ENCODE results near the gene TMEM59L. TPM values are rescaled to one million over a fixed set of nuclear protein-coding genes. Genes with fewer than 3 reads are reported as not detected.

The TMEM59L gene
- total RNA-seq, 2 experiments from 2014 or later = 0.24 to 0.40 TPM

- CTCF ChIA-PET = interaction anchor here (1.0 to 2.0 kb wide), 3 partner anchors 18 to 232 kb away, joined by 3 to 9 read pairs (median 4); no protein-coding TSS in a partner anchor
- POLR2A ChIA-PET = no interaction called here
- Mint-ChIP-seq H3K4me3 (peak overlapping the region; percentile 48), H3K4me1 (ENCODE audit: low read depth) (peaks cover 26% of the 10 kb centered on the region), H3K27ac (no peak overlapping the region), H3K36me3 (no peaks in the 10 kb centered on the region), H3K9me3 (no peaks in the 10 kb centered on the region), H3K27me3 (peaks cover 60% of the 10 kb centered on the region)
- DNase-seq = no peak
- intact Hi-C loops (cut with micrococcal nuclease) = no loop called here
Measured at GRCh38 chr19:18612051-18612771, 459 bp upstream of the TMEM59L start.

- no peaks in the 10 kb centered on the region for H3K36me3 Mint-ChIP-seq
- peak overlapping the region; percentile 32 for H3K4me3 Mint-ChIP-seq
- POLR2A ChIA-PET = no interaction called here
- H3K4me1 Mint-ChIP-seq (ENCODE audit: low read depth) = peaks cover 18% of the 10 kb centered on the region
- no peaks in the 10 kb centered on the region for H3K9me3 Mint-ChIP-seq
- no peak for DNase-seq
- CTCF ChIA-PET = no interaction called here
- intact Hi-C loops (cut with micrococcal nuclease) = no loop called here
- no peak overlapping the region for H3K27ac Mint-ChIP-seq
- peaks cover 57% of the 10 kb centered on the region for H3K27me3 Mint-ChIP-seq
Measured at GRCh38 chr19:18613589-18614234, 1.0 kb downstream of the TMEM59L start.

- CTCF ChIA-PET = no interaction called here
Measured at GRCh38 chr19:18616023-18616422, 3.4 kb downstream of the TMEM59L start.

GRCh38 chr19:18617562-18617961, 4.9 kb downstream of the TMEM59L start:
- ChIA-PET CTCF (no interaction called here), POLR2A (no interaction called here)
- Mint-ChIP-seq H3K27me3 (peaks cover 28% of the 10 kb centered on the region), H3K36me3 (no peaks in the 10 kb centered on the region), H3K4me1 (ENCODE audit: low read depth) (peaks cover 5% of the 10 kb centered on the region), H3K27ac (no peak overlapping the region), H3K9me3 (no peaks in the 10 kb centered on the region), H3K4me3 (no peak overlapping the region)
- intact Hi-C loops (cut with micrococcal nuclease) = no loop called here
- no peak for DNase-seq

More at GRCh38 chr19:18616023-18616422, 3.4 kb downstream of the TMEM59L start:
- Mint-ChIP-seq H3K4me3 (no peak overlapping the region), H3K9me3 (no peaks in the 10 kb centered on the region), H3K36me3 (no peaks in the 10 kb centered on the region), H3K27me3 (peaks cover 38% of the 10 kb centered on the region), H3K4me1 (ENCODE audit: low read depth) (peaks cover 16% of the 10 kb centered on the region), H3K27ac (no peak overlapping the region)
- DNase-seq = no peak
- POLR2A ChIA-PET = no interaction called here
- intact Hi-C loops (cut with micrococcal nuclease) = no loop called here

- ChIA-PET CTCF (interaction anchor here (0.6 kb wide), 1 partner anchor 60 kb away, joined by 3 read pairs; no protein-coding TSS in a partner anchor), POLR2A (no interaction called here)
- peaks cover 4% of the 10 kb centered on the region for H3K4me1 Mint-ChIP-seq (ENCODE audit: low read depth)
- peaks cover 26% of the 10 kb centered on the region for H3K27me3 Mint-ChIP-seq
- intact Hi-C loops (cut with micrococcal nuclease) = no loop called here
- no peaks in the 10 kb centered on the region for H3K9me3 Mint-ChIP-seq
- DNase-seq = no peak
- H3K4me3 Mint-ChIP-seq = no peak overlapping the region
- H3K36me3 Mint-ChIP-seq = no peaks in the 10 kb centered on the region
- H3K27ac Mint-ChIP-seq = no peak overlapping the region
Measured at GRCh38 chr19:18618236-18618635, 5.6 kb downstream of the TMEM59L start.

- Mint-ChIP-seq H3K36me3 (no peaks in the 10 kb centered on the region), H3K4me3 (no peak overlapping the region), H3K4me1 (ENCODE audit: low read depth) (no peaks in the 10 kb centered on the region), H3K27me3 (peaks cover 10% of the 10 kb centered on the region), H3K9me3 (no peaks in the 10 kb centered on the region), H3K27ac (no peak overlapping the region)
- no peak for DNase-seq
- CTCF ChIA-PET = no interaction called here
- POLR2A ChIA-PET = no interaction called here
- intact Hi-C loops (cut with micrococcal nuclease) = no loop called here
Measured at GRCh38 chr19:18620311-18620710, 7.6 kb downstream of the TMEM59L start.

- Mint-ChIP-seq H3K27me3 (peaks cover 10% of the 10 kb centered on the region), H3K4me3 (no peak overlapping the region), H3K9me3 (no peaks in the 10 kb centered on the region), H3K27ac (no peak overlapping the region), H3K4me1 (ENCODE audit: low read depth) (no peaks in the 10 kb centered on the region), H3K36me3 (no peaks in the 10 kb centered on the region)
- POLR2A ChIA-PET = no interaction called here
- CTCF ChIA-PET = no interaction called here
- intact Hi-C loops (cut with micrococcal nuclease) = no loop called here
- DNase-seq = no peak
Measured at GRCh38 chr19:18620902-18621301, 8.2 kb downstream of the TMEM59L start.

- no peaks in the 10 kb centered on the region for H3K4me1 Mint-ChIP-seq (ENCODE audit: low read depth)
- H3K9me3 Mint-ChIP-seq = no peaks in the 10 kb centered on the region
- no peaks in the 10 kb centered on the region for H3K27me3 Mint-ChIP-seq
- H3K27ac Mint-ChIP-seq = no peak overlapping the region
- no peak overlapping the region for H3K4me3 Mint-ChIP-seq
- CTCF ChIA-PET = no interaction called here
- intact Hi-C loops (cut with micrococcal nuclease) = no loop called here
- no peak for DNase-seq
- POLR2A ChIA-PET = no interaction called here
- no peaks in the 10 kb centered on the region for H3K36me3 Mint-ChIP-seq
Measured at GRCh38 chr19:18626906-18627305, 14.2 kb downstream of the TMEM59L start.

GRCh38 chr19:18629166-18630088, 16.8 kb downstream of the TMEM59L start:
- no peak overlapping the region for H3K27ac Mint-ChIP-seq
- POLR2A ChIA-PET = no interaction called here

DNA sequence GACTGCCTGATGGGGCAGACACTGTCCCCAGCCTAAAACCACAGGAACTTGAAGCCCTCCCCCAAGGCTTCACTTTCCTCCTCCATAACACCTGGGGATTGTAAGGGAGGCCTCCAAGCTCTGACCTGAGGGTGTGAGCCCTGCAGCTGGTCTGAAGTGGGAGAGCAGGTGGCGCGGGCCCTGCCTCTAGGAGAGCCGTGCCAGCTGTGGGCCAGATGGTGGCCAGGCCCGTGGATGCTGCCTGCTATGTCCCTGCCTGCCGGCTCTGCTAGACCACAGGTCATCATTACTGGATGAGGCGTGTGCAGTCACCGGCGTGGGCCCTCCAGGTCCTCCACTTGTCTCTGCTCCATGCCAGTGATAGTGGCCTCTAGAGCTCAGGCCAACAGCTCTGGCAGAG, 20.7 kb downstream of the TMEM59L start:
- Mint-ChIP-seq H3K9me3 (no peaks in the 10 kb centered on the region), H3K36me3 (peaks cover 4% of the 10 kb centered on the region), H3K27me3 (no peaks in the 10 kb centered on the region), H3K4me3 (no peak overlapping the region), H3K4me1 (ENCODE audit: low read depth) (peaks cover 17% of the 10 kb centered on the region), H3K27ac (no peak overlapping the region)
- no peak for DNase-seq
- ChIA-PET POLR2A (no interaction called here), CTCF (no interaction called here)
- intact Hi-C loops (cut with micrococcal nuclease) = no loop called here

More at GRCh38 chr19:18629166-18630088, 16.8 kb downstream of the TMEM59L start:
- H3K4me3 Mint-ChIP-seq = no peak overlapping the region
- no peaks in the 10 kb centered on the region for H3K36me3 Mint-ChIP-seq
- no peaks in the 10 kb centered on the region for H3K4me1 Mint-ChIP-seq (ENCODE audit: low read depth)
- CTCF ChIA-PET = interaction anchor here (0.8 kb wide), 1 partner anchor 41 kb away, joined by 3 read pairs; the partner anchor contains the start of gene REX1BD
- intact Hi-C loops (cut with micrococcal nuclease) = no loop called here
- no peaks in the 10 kb centered on the region for H3K27me3 Mint-ChIP-seq
- no peak for DNase-seq
- H3K9me3 Mint-ChIP-seq = no peaks in the 10 kb centered on the region

- ChIA-PET POLR2A (no interaction called here), CTCF (no interaction called here)
- no peak for DNase-seq
- H3K4me3 Mint-ChIP-seq = no peak overlapping the region
- H3K27ac Mint-ChIP-seq = no peak overlapping the region
- intact Hi-C loops (cut with micrococcal nuclease) = loop anchor here (5.0 kb wide), 2 partner anchors 42 to 198 kb away; partner anchors contain the start of gene UPF1
- H3K36me3 Mint-ChIP-seq = peaks cover 5% of the 10 kb centered on the region
- no peaks in the 10 kb centered on the region for H3K27me3 Mint-ChIP-seq
- H3K9me3 Mint-ChIP-seq = no peaks in the 10 kb centered on the region
- H3K4me1 Mint-ChIP-seq (ENCODE audit: low read depth) = peaks cover 21% of the 10 kb centered on the region
Measured at GRCh38 chr19:18634612-18635297, 22.1 kb downstream of the TMEM59L start.

DNA sequence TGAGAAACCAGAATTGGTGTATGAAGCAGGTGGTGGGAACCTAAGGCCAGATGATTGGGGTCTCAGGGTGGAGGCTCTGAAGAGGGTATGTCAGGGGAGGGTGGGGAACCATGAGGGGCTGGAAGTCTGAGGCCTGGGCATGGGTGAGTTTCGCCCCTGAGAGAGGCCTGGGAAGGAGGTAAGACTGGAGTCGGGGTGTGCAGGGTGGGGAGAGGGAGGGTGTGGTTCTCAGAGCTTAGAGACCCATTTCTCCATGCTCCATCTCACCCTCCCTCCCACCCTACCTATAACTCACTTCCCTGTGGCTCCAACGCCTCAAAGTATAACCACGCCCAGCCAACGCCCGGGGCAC, 23.1 kb downstream of the TMEM59L start:
- no peak overlapping the region for H3K27ac Mint-ChIP-seq
- CTCF ChIA-PET = no interaction called here
- H3K4me1 Mint-ChIP-seq (ENCODE audit: low read depth) = peaks cover 22% of the 10 kb centered on the region
- POLR2A ChIA-PET = no interaction called here
- no peaks in the 10 kb centered on the region for H3K9me3 Mint-ChIP-seq
- intact Hi-C loops (cut with micrococcal nuclease) = loop anchor here (1.0 to 5.0 kb wide), 7 partner anchors 44 to 427 kb away; partner anchors contain the start of genes COPE, CRTC1, DDX49 and ELL
- DNase-seq = no peak
- peaks cover 6% of the 10 kb centered on the region for H3K36me3 Mint-ChIP-seq
- no peaks in the 10 kb centered on the region for H3K27me3 Mint-ChIP-seq
- peak overlapping the region; percentile 82 for H3K4me3 Mint-ChIP-seq

Measured in activated CD4-positive, alpha-beta memory T cell treated with anti-CD3 and anti-CD28 coated beads for 36 hours (primary cell).